HG03442 (cell line): ENCODE data around the gene AKAP6.

Experiments
- ATAC-seq: cut with Tn5 transposase; IDR thresholded peaks from one replicate; pipeline ENCODE4 v1.9.1; 2021; ENCODE audit warnings: mild to moderate bottlenecking, moderate library complexity; ENCODE audit not compliant: unreplicated experiment

Gene AKAP6

GRCh38 chr14:32847867-32848266 is 518.8 kb downstream of the AKAP6 start:
- no peak for ATAC-seq

- ATAC-seq = no peak
Measured at GRCh38 chr14:32865827-32866376, 536.8 kb downstream of the AKAP6 start.

GRCh38 chr14:32883188-32883587 is 554.1 kb downstream of the AKAP6 start:
- ATAC-seq = no peak
